ENCODE measurements around the gene PATJ.
"Not testable (repeated sequence)": the region's sequence is repeated elsewhere in the genome, so short reads cannot be mapped to it uniquely, and the experiment has no call there.

GRCh38 chr1:62220456-62220855 is 478.2 kb downstream of the PATJ start:
- TF ChIP-seq CTCF (IDR thresholded peaks at IDR 0.05); POLR2AphosphoS5 (IDR thresholded peaks at IDR 0.05); POLR2A (IDR thresholded peaks at IDR 0.05); EP300 (IDR thresholded peaks at IDR 0.05; ENCODE audit: low read depth): not testable (repeated sequence)
